A549 (cell line): Measurements from ENCODE around the gene PACS1. TPM values are rescaled to one million over a fixed set of nuclear protein-coding genes. Genes with fewer than 3 reads are reported as not detected.
A peak's percentile ranks its signal among the peaks of the same experiment; 100 is the strongest.

Source experiments
- ATAC-seq, 2 experiments: fragments of 200-7000 bp in 1 of 2; fragments of >200 bp in 1 of 2; cut with Nextera tagmentation in 1 of 2; cut with Tn5 transposase in 1 of 2; 3 replicates each; pipeline versions ENCODE4 v1.8.0 to v1.9.1; 2018 to 2020; ENCODE audit warnings: mild to moderate bottlenecking in 1 of 2, moderate library complexity in 1 of 2
- CTCF ChIA-PET: fragments of 300-600 bp; sonication (Branson Sonifier 250); formaldehyde crosslinking; extraction: SDS; loops from one replicate; lab custom pipeline; 2021; ENCODE audit warnings: antibody characterized with exemption, inconsistent platforms; lab: Yijun Ruan, JAX
- POLR2A ChIA-PET: fragments of 350-600 bp; formaldehyde crosslinking; extraction: SDS; loops from one replicate; lab custom pipeline; 2021; ENCODE audit warnings: antibody characterized with exemption, inconsistent platforms; lab: Yijun Ruan, JAX
- DNase-seq, 2 experiments: peaks; one replicate each; pipeline versions ENCODE4 v3.0.0 to v3.0.0-alpha.2; 2011 to 2016; ENCODE audit warnings: low read depth in 1 of 2, low spot score in 1 of 2
- FAIRE-seq: peaks from 2 replicates; lab custom pipeline; 2011; peaks lifted over from hg19 to GRCh38; lab: Jason Lieb, UNC
- H3K27ac ChIP-seq, 2 experiments: fragments of >200 bp; sonication (Bioruptor Twin); formaldehyde crosslinking; 3 replicates each; pipeline ENCODE4 v1.5.1; 2016 to 2017
- H3K4me1 ChIP-seq: fragments of >200 bp; sonication (Bioruptor Twin); formaldehyde crosslinking; 3 replicates; pipeline ENCODE4 v1.6.1; 2016
- H3K4me2 ChIP-seq: fragments of >200 bp; sonication (Bioruptor Twin); formaldehyde crosslinking; 3 replicates; pipeline ENCODE4 v1.6.1; 2016
- H3K4me3 ChIP-seq: fragments of >200 bp; sonication (Bioruptor Twin); formaldehyde crosslinking; 3 replicates; pipeline ENCODE4 v1.5.1; 2016
- H3K9me3 ChIP-seq: fragments of >200 bp; sonication (Bioruptor Twin); formaldehyde crosslinking; 3 replicates; pipeline ENCODE4 v1.6.1; 2016
- CEBPB ChIP-seq, 2 experiments: fragments of >200 bp in 1 of 2; sonication (Bioruptor Twin) in 1 of 2; formaldehyde crosslinking in 1 of 2; IDR thresholded peaks; 2 replicates each; pipeline ENCODE4 v1.6.1; 2012 to 2016
- CHD2 ChIP-seq: fragments of 150-350 bp; IDR thresholded peaks from 2 replicates; pipeline ENCODE4 v1.6.1; 2014; ENCODE audit warnings: low read length; ENCODE audit not compliant: partially characterized antibody
- CHD4 ChIP-seq: fragments of 200-600 bp; sonication (generic); IDR thresholded peaks from 2 replicates; pipeline ENCODE4 v1.6.1; 2016; ENCODE audit warnings: antibody characterized with exemption, mild to moderate bottlenecking, borderline replicate concordance
- ESRRA ChIP-seq: fragments of 150-350 bp; IDR thresholded peaks from 2 replicates; pipeline ENCODE4 v1.6.1; 2014; ENCODE audit warnings: mild to moderate bottlenecking, low read length, borderline replicate concordance
- FOSB ChIP-seq: fragments of 250-450 bp; sonication (Bioruptor Pico); IDR thresholded peaks from 2 replicates; pipeline ENCODE4 v1.5.0; 2020; ENCODE audit warnings: mild to moderate bottlenecking, moderate library complexity
- GATA3 ChIP-seq: IDR thresholded peaks from 2 replicates; pipeline ENCODE4 v1.6.1; 2012; ENCODE audit warnings: borderline replicate concordance
- HEYL ChIP-seq: fragments of 250-450 bp; sonication (Bioruptor Pico); IDR thresholded peaks from 2 replicates; pipeline ENCODE4 v1.8.0; 2021; ENCODE audit warnings: mild to moderate bottlenecking, moderate library complexity
- HOXA7 ChIP-seq: fragments of 250-450 bp; sonication (Bioruptor Pico); IDR thresholded peaks from 2 replicates; pipeline ENCODE4 v1.5.0; 2020; ENCODE audit warnings: mild to moderate bottlenecking, moderate library complexity
- HOXB5 ChIP-seq: fragments of 250-450 bp; sonication (Bioruptor Pico); IDR thresholded peaks from 2 replicates; pipeline ENCODE4 v1.5.0; 2020; ENCODE audit warnings: mild to moderate bottlenecking, moderate library complexity
- KDM5A ChIP-seq: fragments of 200-600 bp; sonication (generic); IDR thresholded peaks from 2 replicates; pipeline ENCODE4 v1.6.1; 2016; ENCODE audit warnings: antibody characterized with exemption, mild to moderate bottlenecking
- NPAS2 ChIP-seq: fragments of 250-450 bp; sonication (Bioruptor Pico); IDR thresholded peaks from 2 replicates; pipeline ENCODE4 v1.8.0; 2022; ENCODE audit warnings: mild to moderate bottlenecking, moderate library complexity, borderline replicate concordance
- POLR2AphosphoS2 ChIP-seq: conservative IDR thresholded peaks from 2 replicates; pipeline ENCODE4 v1.6.1; 2012; ENCODE audit warnings: low read length, improper control_type of control experiment, inconsistent platforms
- RFX5 ChIP-seq: fragments of 450-650 bp; IDR thresholded peaks from 2 replicates; pipeline ENCODE4 v1.7.1; 2014; ENCODE audit warnings: antibody characterized with exemption, mild to moderate bottlenecking, moderate library complexity
- SREBF2 ChIP-seq: fragments of 450-650 bp; IDR thresholded peaks from 2 replicates; pipeline ENCODE4 v1.6.1; 2014; ENCODE audit warnings: mild to moderate bottlenecking, moderate library complexity
- ZC3H11A ChIP-seq: fragments of 450-650 bp; IDR thresholded peaks from 2 replicates; pipeline ENCODE4 v1.6.1; 2014; ENCODE audit warnings: antibody characterized with exemption, mild to moderate bottlenecking
- ZFP36 ChIP-seq: fragments of 450-650 bp; IDR thresholded peaks from 2 replicates; pipeline ENCODE4 v1.6.1; 2014; ENCODE audit warnings: borderline replicate concordance; ENCODE audit not compliant: partially characterized antibody
- ZSCAN20 ChIP-seq: fragments of 250-450 bp; sonication (Bioruptor Pico); IDR thresholded peaks from 2 replicates; pipeline ENCODE4 v1.8.0; 2022; ENCODE audit warnings: mild to moderate bottlenecking, moderate library complexity
- WGBS: methylation state at CpG from one replicate; pipeline ENCODE4 v1.1.6; 2017; ENCODE audit errors: missing lambda C conversion rate; 5-methylcytosine and 5-hydroxymethylcytosine counted together
- polyA plus RNA-seq, 4 experiments: library from polyadenylated mRNA; depleted of rRNA in 3 of 4; stranded (reverse); fragments of >200 nt; fragmentation: RNase III in 1 of 4; extraction: RNeasy Plus Mini Kit Qiagen cat#74134 plus additional on column Dnase treatment in 1 of 4; gene quantifications; 2 replicates in 3 of 4; 3 replicates in 1 of 4; pipeline ENCODE4 v1.2.3, GENCODE V29; 2011 to 2017
- TF ChIP-seq, protein P1 (sequence below): fragments of 200-600 bp; sonication (generic); IDR thresholded peaks from 2 replicates; pipeline ENCODE4 v1.6.1; 2016; ENCODE audit warnings: antibody characterized with exemption, mild to moderate bottlenecking, moderate library complexity
- TF ChIP-seq, protein P2 (sequence below): IDR thresholded peaks from 2 replicates; pipeline ENCODE4 v1.6.1; 2012
- TF ChIP-seq, protein P3 (sequence below): IDR thresholded peaks from 2 replicates; pipeline ENCODE4 v1.6.1; 2012
- TF ChIP-seq, protein P4 (sequence below): fragments of >200 bp; sonication (Bioruptor Twin); formaldehyde crosslinking; IDR thresholded peaks from 3 replicates; pipeline ENCODE4 v1.5.1; 2016
- TF ChIP-seq, protein P5 (sequence below): fragments of 150-350 bp; IDR thresholded peaks from 2 replicates; pipeline ENCODE4 v1.6.1; 2014; ENCODE audit warnings: low read depth, mild to moderate bottlenecking, low read length

The PACS1 gene
- polyA plus RNA-seq, 2 of the 4 experiments (the other 2 are of a cell fraction) = 48.2 to 59.1 TPM

DNA sequence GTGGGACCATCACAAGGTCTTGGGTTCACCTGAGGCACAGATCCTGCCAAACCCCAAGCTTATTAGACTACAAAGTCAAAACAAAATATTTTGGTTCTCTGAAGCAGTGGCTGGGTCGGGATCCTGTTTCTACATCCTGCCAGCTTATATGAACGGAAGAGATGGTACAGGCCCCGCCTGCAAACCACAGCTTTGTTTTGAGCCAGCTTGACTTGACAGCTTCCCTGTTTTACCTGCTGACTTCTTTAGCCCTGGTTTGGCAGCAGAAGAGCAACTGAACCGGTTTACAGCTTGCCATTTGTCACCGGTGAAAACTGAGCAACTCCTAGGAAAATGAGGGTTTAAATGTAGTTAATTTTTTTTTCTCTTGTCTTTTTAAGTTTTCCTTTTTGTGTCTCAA is 11.4 kb downstream of the PACS1 start (continued):
- TF ChIP-seq, protein P1, sequence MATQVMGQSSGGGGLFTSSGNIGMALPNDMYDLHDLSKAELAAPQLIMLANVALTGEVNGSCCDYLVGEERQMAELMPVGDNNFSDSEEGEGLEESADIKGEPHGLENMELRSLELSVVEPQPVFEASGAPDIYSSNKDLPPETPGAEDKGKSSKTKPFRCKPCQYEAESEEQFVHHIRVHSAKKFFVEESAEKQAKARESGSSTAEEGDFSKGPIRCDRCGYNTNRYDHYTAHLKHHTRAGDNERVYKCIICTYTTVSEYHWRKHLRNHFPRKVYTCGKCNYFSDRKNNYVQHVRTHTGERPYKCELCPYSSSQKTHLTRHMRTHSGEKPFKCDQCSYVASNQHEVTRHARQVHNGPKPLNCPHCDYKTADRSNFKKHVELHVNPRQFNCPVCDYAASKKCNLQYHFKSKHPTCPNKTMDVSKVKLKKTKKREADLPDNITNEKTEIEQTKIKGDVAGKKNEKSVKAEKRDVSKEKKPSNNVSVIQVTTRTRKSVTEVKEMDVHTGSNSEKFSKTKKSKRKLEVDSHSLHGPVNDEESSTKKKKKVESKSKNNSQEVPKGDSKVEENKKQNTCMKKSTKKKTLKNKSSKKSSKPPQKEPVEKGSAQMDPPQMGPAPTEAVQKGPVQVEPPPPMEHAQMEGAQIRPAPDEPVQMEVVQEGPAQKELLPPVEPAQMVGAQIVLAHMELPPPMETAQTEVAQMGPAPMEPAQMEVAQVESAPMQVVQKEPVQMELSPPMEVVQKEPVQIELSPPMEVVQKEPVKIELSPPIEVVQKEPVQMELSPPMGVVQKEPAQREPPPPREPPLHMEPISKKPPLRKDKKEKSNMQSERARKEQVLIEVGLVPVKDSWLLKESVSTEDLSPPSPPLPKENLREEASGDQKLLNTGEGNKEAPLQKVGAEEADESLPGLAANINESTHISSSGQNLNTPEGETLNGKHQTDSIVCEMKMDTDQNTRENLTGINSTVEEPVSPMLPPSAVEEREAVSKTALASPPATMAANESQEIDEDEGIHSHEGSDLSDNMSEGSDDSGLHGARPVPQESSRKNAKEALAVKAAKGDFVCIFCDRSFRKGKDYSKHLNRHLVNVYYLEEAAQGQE = no peak
- TF ChIP-seq, protein P2, sequence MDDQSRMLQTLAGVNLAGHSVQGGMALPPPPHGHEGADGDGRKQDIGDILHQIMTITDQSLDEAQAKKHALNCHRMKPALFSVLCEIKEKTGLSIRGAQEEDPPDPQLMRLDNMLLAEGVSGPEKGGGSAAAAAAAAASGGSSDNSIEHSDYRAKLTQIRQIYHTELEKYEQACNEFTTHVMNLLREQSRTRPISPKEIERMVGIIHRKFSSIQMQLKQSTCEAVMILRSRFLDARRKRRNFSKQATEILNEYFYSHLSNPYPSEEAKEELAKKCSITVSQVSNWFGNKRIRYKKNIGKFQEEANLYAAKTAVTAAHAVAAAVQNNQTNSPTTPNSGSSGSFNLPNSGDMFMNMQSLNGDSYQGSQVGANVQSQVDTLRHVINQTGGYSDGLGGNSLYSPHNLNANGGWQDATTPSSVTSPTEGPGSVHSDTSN = no peak

DNA sequence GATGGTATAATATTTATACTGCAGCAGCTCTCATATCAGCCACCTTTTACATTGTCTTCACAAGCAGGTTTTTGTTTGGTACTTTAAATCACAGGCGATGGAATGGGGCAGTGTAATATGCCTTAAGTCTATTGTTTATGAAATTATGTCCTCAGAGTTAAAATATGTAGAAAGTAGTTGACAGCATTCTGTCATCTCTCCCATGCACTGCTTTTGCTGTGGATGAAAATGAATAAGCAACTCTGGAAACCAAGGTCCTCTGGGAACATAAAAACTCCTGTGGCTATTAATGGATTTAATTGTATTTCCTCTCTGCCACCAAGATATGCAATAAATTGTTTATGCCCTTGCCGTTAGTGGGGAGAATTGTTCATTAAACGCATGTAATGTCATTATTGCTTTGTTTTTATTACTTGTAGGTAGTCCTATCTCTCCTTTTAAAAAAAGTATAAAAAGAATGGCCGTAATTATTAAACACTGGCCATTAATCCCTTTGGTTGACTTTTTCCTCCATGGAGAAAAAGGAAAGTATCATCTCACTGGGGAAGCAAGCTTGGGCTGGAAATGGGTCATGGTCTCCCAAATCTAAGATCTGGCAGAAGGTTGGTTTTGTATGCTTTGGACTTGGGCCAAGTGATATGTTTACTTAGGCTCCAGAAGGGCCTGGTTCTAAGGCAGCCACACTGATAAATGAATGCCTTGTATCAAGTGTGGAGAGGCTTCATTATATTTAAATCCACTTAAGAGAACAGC is 13.1 kb downstream of the PACS1 start:
- H3K4me3 ChIP-seq = no peak overlapping the region
- ATAC-seq (0 out of 6 replicates have a peak, but pooled peaks of 1 of the 2 experiments have one; percentile 13), DNase-seq (no peak), FAIRE-seq (no peak)
- TF ChIP-seq, protein P3, sequence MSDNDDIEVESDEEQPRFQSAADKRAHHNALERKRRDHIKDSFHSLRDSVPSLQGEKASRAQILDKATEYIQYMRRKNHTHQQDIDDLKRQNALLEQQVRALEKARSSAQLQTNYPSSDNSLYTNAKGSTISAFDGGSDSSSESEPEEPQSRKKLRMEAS = no peak
- TF ChIP-seq ZSCAN20 (CRISPR knock-in tag) = no peak
- H3K4me1 ChIP-seq = peaks cover 73% of the 10 kb centered on the region
- WGBS = 43% methylated on average over 4 of the region's 4 CpGs
- peak overlapping the region; percentile 57 for H3K4me2 ChIP-seq
- POLR2A ChIA-PET = no interaction called here
- H3K27ac ChIP-seq = peak overlapping the region; percentile 26 to 57; a peak in 4 of 6 replicates
- no peaks in the 10 kb centered on the region for H3K9me3 ChIP-seq
- CTCF ChIA-PET = interaction anchor here (1.2 to 9.7 kb wide), 7 partner anchors 14 to 139 kb away, joined by 4 to 82 read pairs (median 5); partner anchors contain the start of gene PACS1

DNA sequence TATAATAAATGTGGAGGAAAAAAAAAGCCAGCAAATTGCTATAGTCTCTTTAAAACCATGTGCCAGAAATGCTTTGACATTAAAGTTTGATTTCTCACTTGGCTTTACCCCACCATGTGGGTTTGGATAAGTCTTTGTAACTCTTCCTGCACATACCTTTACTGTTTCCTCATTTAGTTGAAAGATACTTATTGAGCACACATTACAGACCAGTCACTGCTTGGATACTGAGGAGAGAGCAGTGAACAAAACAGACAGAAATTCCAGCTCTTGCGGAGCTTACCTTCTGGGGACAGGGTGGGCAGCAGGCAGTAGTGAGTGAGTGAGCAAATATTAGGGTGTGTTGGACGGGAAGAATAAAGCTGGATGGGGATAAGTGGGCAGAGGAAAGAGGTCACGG is 13.7 kb downstream of the PACS1 start:
- FAIRE-seq = no peak
- ATAC-seq = no peak
- peak overlapping the region; percentile 57 for H3K4me2 ChIP-seq
- TF ChIP-seq, protein P4, sequence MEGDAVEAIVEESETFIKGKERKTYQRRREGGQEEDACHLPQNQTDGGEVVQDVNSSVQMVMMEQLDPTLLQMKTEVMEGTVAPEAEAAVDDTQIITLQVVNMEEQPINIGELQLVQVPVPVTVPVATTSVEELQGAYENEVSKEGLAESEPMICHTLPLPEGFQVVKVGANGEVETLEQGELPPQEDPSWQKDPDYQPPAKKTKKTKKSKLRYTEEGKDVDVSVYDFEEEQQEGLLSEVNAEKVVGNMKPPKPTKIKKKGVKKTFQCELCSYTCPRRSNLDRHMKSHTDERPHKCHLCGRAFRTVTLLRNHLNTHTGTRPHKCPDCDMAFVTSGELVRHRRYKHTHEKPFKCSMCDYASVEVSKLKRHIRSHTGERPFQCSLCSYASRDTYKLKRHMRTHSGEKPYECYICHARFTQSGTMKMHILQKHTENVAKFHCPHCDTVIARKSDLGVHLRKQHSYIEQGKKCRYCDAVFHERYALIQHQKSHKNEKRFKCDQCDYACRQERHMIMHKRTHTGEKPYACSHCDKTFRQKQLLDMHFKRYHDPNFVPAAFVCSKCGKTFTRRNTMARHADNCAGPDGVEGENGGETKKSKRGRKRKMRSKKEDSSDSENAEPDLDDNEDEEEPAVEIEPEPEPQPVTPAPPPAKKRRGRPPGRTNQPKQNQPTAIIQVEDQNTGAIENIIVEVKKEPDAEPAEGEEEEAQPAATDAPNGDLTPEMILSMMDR = no peak
- TF ChIP-seq POLR2AphosphoS2 = no peak
- no peak for TF ChIP-seq ZFP36
- TF ChIP-seq FOSB = no peak
- no peak for TF ChIP-seq CHD4
- peaks cover 68% of the 10 kb centered on the region for H3K4me1 ChIP-seq
- ChIA-PET POLR2A (no interaction called here), CTCF (interaction anchor here (1.2 to 9.7 kb wide), 7 partner anchors 14 to 138 kb away, joined by 3 to 82 read pairs (median 5); partner anchors contain the start of gene PACS1)
- peak overlapping the region; percentile 26 to 57; a peak in 4 of 6 replicates for H3K27ac ChIP-seq
- no peak for DNase-seq
- H3K4me3 ChIP-seq = no peak overlapping the region
- no peaks in the 10 kb centered on the region for H3K9me3 ChIP-seq
- 82% methylated on average over 3 of the region's 3 CpGs for WGBS

DNA sequence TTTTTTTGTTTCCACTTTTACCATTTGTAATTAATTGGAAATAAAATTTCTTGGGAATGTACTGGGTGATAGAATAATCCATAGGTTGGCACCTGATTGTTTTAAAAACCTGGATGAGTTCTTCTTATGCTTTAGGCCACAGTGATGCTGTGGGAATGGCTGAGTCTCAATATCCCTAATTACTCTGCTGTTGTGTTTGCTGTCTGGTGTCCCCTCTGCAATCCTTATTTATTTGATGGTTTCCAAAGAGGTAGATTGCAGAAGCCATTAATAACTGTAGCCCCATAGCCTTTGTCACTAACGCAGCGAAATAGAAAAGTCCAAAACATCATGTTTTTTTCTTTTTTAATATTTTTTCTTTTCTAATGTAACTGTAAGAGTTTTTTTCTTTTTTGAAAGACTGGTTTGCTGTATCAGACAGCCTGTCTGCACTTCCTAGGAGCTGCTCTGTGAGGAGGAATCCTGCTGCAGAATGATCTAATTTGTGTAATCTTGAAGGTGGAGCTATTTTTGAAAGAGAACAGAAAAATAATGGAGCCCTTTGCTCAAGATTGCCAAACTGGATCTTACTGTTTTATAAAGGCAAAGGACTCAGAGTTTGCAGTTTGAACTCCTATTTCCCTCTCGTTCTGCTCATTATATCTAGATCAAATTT is 14.9 kb downstream of the PACS1 start:
- Histone ChIP-seq H3K9me3 (no peaks in the 10 kb centered on the region), H3K27ac (no peak overlapping the region), H3K4me2 (peak overlapping the region; percentile 57), H3K4me1 (peaks cover 57% of the 10 kb centered on the region), H3K4me3 (no peak overlapping the region)
- DNase-seq (no peak), FAIRE-seq (no peak), ATAC-seq (no peak)
- ChIA-PET POLR2A (no interaction called here), CTCF (interaction anchor here (0.8 to 9.7 kb wide), 6 partner anchors 15 to 62 kb away, joined by 3 to 82 read pairs (median 4); partner anchors contain the start of gene PACS1)
- WGBS = 87% methylated on average over 3 of the region's 3 CpGs
- TF ChIP-seq GATA3 (no peak), NPAS2 (CRISPR knock-in tag) (no peak), HEYL (CRISPR knock-in tag) (no peak), KDM5A (no peak), ZFP36 (no peak), CEBPB (IDR thresholded peaks at IDR 0.05) (no peak), SREBF2 (no peak), RFX5 (no peak), ZC3H11A (no peak), HOXA7 (no peak), CHD2 (no peak), HOXB5 (CRISPR knock-in tag) (no peak), ESRRA (no peak)
- TF ChIP-seq, protein P5, sequence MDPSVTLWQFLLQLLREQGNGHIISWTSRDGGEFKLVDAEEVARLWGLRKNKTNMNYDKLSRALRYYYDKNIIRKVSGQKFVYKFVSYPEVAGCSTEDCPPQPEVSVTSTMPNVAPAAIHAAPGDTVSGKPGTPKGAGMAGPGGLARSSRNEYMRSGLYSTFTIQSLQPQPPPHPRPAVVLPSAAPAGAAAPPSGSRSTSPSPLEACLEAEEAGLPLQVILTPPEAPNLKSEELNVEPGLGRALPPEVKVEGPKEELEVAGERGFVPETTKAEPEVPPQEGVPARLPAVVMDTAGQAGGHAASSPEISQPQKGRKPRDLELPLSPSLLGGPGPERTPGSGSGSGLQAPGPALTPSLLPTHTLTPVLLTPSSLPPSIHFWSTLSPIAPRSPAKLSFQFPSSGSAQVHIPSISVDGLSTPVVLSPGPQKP = no peak
